GM12874 (cell line): ENCODE data around the gene IGF2R.

ENCODE experiments used
- CTCF ChIP-seq: IDR thresholded peaks from 2 replicates; pipeline ENCODE4 v1.5.1; 2011; ENCODE audit warnings: low read depth, mild to moderate bottlenecking, control low read depth, low read length, moderate library complexity; ENCODE audit not compliant: insufficient read depth

The IGF2R gene

GRCh38 chr6:159955945-159956361 lies 12.9 kb upstream of the IGF2R start:
- TF ChIP-seq CTCF, result no peak

- TF ChIP-seq CTCF, result no peak
Observed at GRCh38 chr6:159957071-159957673, 11.7 kb upstream of the IGF2R start.

- no peak for TF ChIP-seq CTCF
Observed at GRCh38 chr6:159959165-159959975, 9.5 kb upstream of the IGF2R start.

- no peak for TF ChIP-seq CTCF
Observed at GRCh38 chr6:159959976-159960384, 8.9 kb upstream of the IGF2R start.

- no peak for TF ChIP-seq CTCF
Observed at GRCh38 chr6:159960485-159960884, 8.4 kb upstream of the IGF2R start.

GRCh38 chr6:159961528-159961927 lies 7.4 kb upstream of the IGF2R start:
- TF ChIP-seq CTCF, result no peak

- TF ChIP-seq CTCF, result no peak
Observed at GRCh38 chr6:159963111-159963510, 5.8 kb upstream of the IGF2R start.
